GM23338 (cell line): ENCODE measurements around the gene MRPL18. TPM values are rescaled to one million over a fixed set of nuclear protein-coding genes. Genes with fewer than 3 reads are reported as not detected.

Source experiments
- ATAC-seq: fragments of 200-7000 bp; cut with Tn5 transposase; 3 replicates; pipeline ENCODE4 v1.9.1; 2020
- DNase-seq: peaks from one replicate; pipeline ENCODE4 v3.0.0-alpha.2; 2015; ENCODE audit warnings: low spot score
- H2AFZ ChIP-seq: fragments of 200-600 bp; sonication (generic); 2 replicates; pipeline ENCODE4 v1.8.0; 2016; ENCODE audit warnings: antibody characterized with exemption, mild to moderate bottlenecking, moderate library complexity
- H3F3A ChIP-seq: fragments of 200-600 bp; sonication (generic); replicated peaks from 2 replicates; pipeline ENCODE4 v1.8.0; 2017; ENCODE audit warnings: antibody characterized with exemption, mixed run types, low read depth
- H3K27ac ChIP-seq: fragments of 200-600 bp; sonication (generic); 2 replicates; pipeline ENCODE4 v1.6.1; 2016; ENCODE audit warnings: low read depth
- H3K27me3 ChIP-seq: fragments of 200-600 bp; sonication (generic); 2 replicates; pipeline ENCODE4 v1.8.0; 2016; ENCODE audit warnings: mild to moderate bottlenecking, mixed run types, moderate library complexity; ENCODE audit not compliant: insufficient read depth
- H3K36me3 ChIP-seq: fragments of 200-600 bp; sonication (generic); 2 replicates; pipeline ENCODE4 v1.8.0; 2016; ENCODE audit warnings: mild to moderate bottlenecking; ENCODE audit not compliant: insufficient read depth
- H3K4me1 ChIP-seq: fragments of 200-600 bp; sonication (generic); 2 replicates; pipeline ENCODE4 v1.8.0; 2016; ENCODE audit warnings: mild to moderate bottlenecking, moderate library complexity; ENCODE audit not compliant: insufficient read depth
- H3K4me2 ChIP-seq: fragments of 200-600 bp; sonication (generic); 2 replicates; pipeline ENCODE4 v1.7.1; 2017; ENCODE audit warnings: mixed run types
- H3K4me3 ChIP-seq: fragments of 200-600 bp; sonication (generic); 2 replicates; pipeline ENCODE4 v1.6.1; 2016; ENCODE audit warnings: mixed run types
- H3K79me2 ChIP-seq: fragments of 200-600 bp; sonication (generic); replicated peaks from 2 replicates; pipeline ENCODE4 v1.8.0; 2017; ENCODE audit warnings: mild to moderate bottlenecking; ENCODE audit not compliant: insufficient read depth
- H3K9me2 ChIP-seq: fragments of 200-600 bp; sonication (generic); 2 replicates; pipeline ENCODE4 v1.8.0; 2017; ENCODE audit not compliant: insufficient read depth
- H4K20me1 ChIP-seq: fragments of 200-600 bp; sonication (generic); replicated peaks from 2 replicates; pipeline ENCODE4 v1.8.0; 2017; ENCODE audit warnings: mild to moderate bottlenecking; ENCODE audit not compliant: insufficient read depth
- H3K27ac Mint-ChIP-seq: 2 replicates; pipeline ENCODE4 v1.8.0; 2020; ENCODE audit warnings: inconsistent platforms, mild to moderate bottlenecking, moderate library complexity, mixed read lengths
- H3K27me3 Mint-ChIP-seq: 3 replicates; pipeline ENCODE4 v1.8.0; 2022; ENCODE audit warnings: low read depth, mild to moderate bottlenecking, moderate library complexity, mixed read lengths, inconsistent platforms; ENCODE audit not compliant: insufficient read depth, poor library complexity
- H3K36me3 Mint-ChIP-seq: 3 replicates; pipeline ENCODE4 v1.8.0; 2021; ENCODE audit warnings: low read depth, mild to moderate bottlenecking, inconsistent platforms, moderate library complexity, mixed read lengths
- H3K4me1 Mint-ChIP-seq: 3 replicates; pipeline ENCODE4 v1.8.0; 2020; ENCODE audit warnings: mild to moderate bottlenecking, inconsistent platforms, mixed read lengths
- H3K4me3 Mint-ChIP-seq: 3 replicates; pipeline ENCODE4 v1.8.0; 2021; ENCODE audit warnings: moderate library complexity, mild to moderate bottlenecking, inconsistent platforms, mixed read lengths
- H3K9me3 Mint-ChIP-seq: 3 replicates; pipeline ENCODE4 v1.8.0; 2020; ENCODE audit warnings: moderate library complexity, mild to moderate bottlenecking, inconsistent platforms, mixed read lengths
- CTCF ChIP-seq, 2 experiments: fragments of 200-600 bp in 1 of 2; sonication (generic) in 1 of 2; conservative IDR thresholded peaks; 2 replicates each; pipeline versions ENCODE4 v1.5.1 to v1.6.1; 2016 to 2017; ENCODE audit warnings: antibody characterized with exemption in 2 of 2, low read depth in 2 of 2, mild to moderate bottlenecking in 2 of 2, moderate library complexity in 1 of 2
- ETS1 ChIP-seq: IDR thresholded peaks from 2 replicates; pipeline ENCODE4 v1.6.1; 2016; ENCODE audit warnings: antibody characterized with exemption
- EZH2phosphoT487 ChIP-seq: fragments of 200-600 bp; sonication (generic); IDR thresholded peaks from one replicate; pipeline ENCODE4 v1.8.1; 2018; ENCODE audit warnings: antibody characterized with exemption; ENCODE audit not compliant: unreplicated experiment
- JUNB ChIP-seq: IDR thresholded peaks from one replicate; pipeline ENCODE4 v1.6.1; 2016; ENCODE audit warnings: antibody characterized with exemption; ENCODE audit not compliant: unreplicated experiment
- NANOG ChIP-seq: IDR thresholded peaks from 2 replicates; pipeline ENCODE4 v1.6.1; 2016; ENCODE audit warnings: antibody characterized with exemption, borderline replicate concordance
- POLR2AphosphoS5 ChIP-seq: IDR thresholded peaks from 2 replicates; pipeline ENCODE4 v1.6.1; 2016; ENCODE audit warnings: antibody characterized with exemption, low read depth
- REST ChIP-seq: IDR thresholded peaks from one replicate; pipeline ENCODE4 v1.6.1; 2018; ENCODE audit warnings: antibody characterized with exemption; ENCODE audit not compliant: unreplicated experiment
- ZNF114 ChIP-seq: fragments of 250-450 bp; sonication (Bioruptor Pico); IDR thresholded peaks from 2 replicates; pipeline ENCODE4 v1.5.0; 2020; ENCODE audit warnings: mild to moderate bottlenecking, moderate library complexity
- polyA plus RNA-seq: library from polyadenylated mRNA; unstranded; fragments of >200 nt; fragmentation: Nextera tagmentation; extraction: Ambion mirVana; gene quantifications from 2 replicates; pipeline ENCODE4 v1.2.1, GENCODE V29; 2016
- total RNA-seq: library from RNA; depleted of rRNA; stranded (reverse); fragments of >200 nt; shearing (Covaris generic); gene quantifications from 2 replicates; pipeline ENCODE4 v1.2.3, GENCODE V29; 2014

MRPL18 gene
- total and polyA plus RNA-seq, 2 experiments from 2014 or later = 91.4 to 228 TPM

GRCh38 chr6:159753081-159753872 lies 37.0 kb upstream of the MRPL18 start:
- H3K27ac Mint-ChIP-seq = no peak overlapping the region
- Histone ChIP-seq H3K79me2 (peaks cover 13% of the 10 kb centered on the region), H3K4me1 (no peaks in the 10 kb centered on the region), H3F3A (peaks cover 2% of the 10 kb centered on the region; the same call in 1 of the 2 replicates), H3K4me3 (no peak overlapping the region), H3K9me2 (no peaks in the 10 kb centered on the region), H2AFZ (no peak overlapping the region), H3K36me3 (peaks cover 66% of the 10 kb centered on the region; the same call in 1 of the 2 replicates), H3K27ac (no peak overlapping the region), H3K27me3 (no peaks in the 10 kb centered on the region), H3K4me2 (no peak overlapping the region), H4K20me1 (no peaks in the 10 kb centered on the region)
- TF ChIP-seq POLR2AphosphoS5 (no peak), NANOG (no peak), CTCF (conservative IDR thresholded peaks at IDR 0.05; ENCODE audit: low read depth in 2 of 2) (no peak), JUNB (no peak), ETS1 (no peak), REST (no peak), EZH2phosphoT487 (no peak), ZNF114 (CRISPR knock-in tag) (no peak)
- H3K36me3 Mint-ChIP-seq = peaks cover 90% of the 10 kb centered on the region
- DNase-seq = no peak
- no peak for ATAC-seq
- H3K4me3 Mint-ChIP-seq = no peak overlapping the region
- H3K4me1 Mint-ChIP-seq = peaks cover 6% of the 10 kb centered on the region; the same call in 1 of the 3 replicates
- H3K9me3 Mint-ChIP-seq = no peaks in the 10 kb centered on the region
- H3K27me3 Mint-ChIP-seq = no peaks in the 10 kb centered on the region
